Glomerular visceral epithelial cell (primary cell): ENCODE data around the gene RGS1.

Experiments used
- DNase-seq: peaks from one replicate; pipeline ENCODE4 v3.0.0-alpha.2; 2016; ENCODE audit errors: extremely low spot score

Gene RGS1

DNA sequence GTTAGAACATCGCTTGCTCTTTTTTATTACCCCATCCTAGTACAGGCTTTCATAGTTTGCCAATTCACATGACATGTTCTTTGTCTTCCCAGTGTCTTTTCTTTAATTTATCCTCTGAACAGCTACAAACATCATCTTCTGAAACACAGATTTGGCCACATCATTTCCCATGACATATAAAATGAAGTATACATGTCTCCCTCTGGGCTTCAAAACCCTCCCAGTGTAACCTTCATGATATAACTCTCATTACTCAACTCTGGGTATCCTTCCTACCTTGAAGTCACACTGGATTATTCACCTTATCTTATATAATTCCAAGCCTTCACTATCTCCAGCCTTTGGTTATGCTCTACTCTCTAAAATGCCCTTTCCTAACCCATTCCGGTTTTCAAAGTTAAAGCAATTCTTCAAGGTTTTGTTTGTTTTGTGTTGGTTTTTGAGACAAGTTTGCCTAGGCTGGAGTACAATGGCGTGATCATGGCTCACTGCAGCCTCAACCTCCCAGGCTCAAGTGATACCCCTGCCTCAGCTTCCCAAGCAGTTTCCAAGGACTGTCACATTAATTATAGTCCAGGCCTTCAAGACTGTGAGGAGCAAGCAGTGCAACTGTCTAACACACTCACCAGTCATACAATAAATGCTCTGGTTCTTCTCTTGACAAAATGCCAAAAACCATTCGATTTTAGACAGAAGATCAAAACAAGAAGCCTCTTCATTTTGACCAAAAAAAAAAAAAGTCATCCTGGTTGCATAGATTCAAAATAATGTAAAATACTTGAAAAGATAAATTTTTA lies 5.8 kb downstream of the RGS1 start:
- DNase-seq = no peak

DNA sequence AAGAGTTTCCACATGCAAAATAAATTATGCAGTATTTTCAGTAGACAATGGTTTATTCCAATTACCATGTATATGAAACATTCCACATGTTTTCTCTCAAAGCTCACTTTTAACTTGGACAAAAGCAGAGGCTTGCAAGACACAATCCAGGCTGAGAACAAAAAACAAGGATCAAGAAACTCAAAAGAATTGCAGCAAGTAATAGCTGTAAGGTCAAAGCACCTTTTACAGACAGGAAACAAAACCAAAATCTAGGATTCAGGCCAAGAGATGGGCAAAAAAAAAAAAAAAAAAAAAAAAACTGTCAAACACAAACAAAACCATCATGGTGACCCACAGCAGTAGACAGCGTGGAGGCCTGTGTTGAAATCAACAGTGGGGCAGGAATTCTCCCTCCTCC lies 9.3 kb downstream of the RGS1 start:
- no peak for DNase-seq

DNA sequence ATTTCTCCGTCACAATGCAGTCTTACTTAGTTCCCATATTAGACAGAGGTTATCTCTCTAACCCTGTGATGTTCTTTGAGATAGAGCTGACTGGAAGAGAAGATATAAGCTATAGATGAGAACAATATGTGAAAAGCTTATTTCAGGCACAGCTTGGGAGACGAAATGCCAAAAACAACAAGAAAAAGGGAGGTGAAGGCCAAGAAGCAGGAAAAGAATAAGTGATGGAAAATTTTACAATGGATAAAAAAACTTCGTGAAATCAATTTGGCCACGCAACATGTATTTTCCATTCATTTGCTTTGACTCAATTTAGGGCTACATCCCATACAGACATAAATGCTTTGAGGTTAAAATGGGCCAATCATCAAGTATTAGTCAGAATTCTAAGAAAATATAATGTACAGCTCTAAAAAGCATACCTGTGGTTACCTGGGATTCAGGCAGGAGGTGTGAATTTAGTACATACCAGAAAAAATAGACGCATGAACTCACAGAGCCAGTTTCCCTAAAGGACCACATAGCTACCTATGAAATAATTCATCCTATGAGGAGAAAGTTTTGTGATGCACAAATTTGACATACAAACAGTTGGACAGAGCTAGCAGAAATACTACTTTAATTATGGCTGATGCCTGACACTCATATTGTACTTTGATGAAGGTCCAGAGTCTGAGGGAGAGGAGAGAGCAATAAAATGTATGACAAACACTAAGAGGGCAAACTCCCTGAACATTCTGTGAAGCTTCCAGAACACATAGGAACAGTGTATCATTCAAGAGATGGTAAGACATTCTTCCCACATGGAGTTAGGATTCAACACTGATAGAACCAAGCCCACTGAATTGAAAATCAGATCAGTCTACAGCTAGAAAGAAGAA lies 12.1 kb downstream of the RGS1 start:
- no peak for DNase-seq

DNA sequence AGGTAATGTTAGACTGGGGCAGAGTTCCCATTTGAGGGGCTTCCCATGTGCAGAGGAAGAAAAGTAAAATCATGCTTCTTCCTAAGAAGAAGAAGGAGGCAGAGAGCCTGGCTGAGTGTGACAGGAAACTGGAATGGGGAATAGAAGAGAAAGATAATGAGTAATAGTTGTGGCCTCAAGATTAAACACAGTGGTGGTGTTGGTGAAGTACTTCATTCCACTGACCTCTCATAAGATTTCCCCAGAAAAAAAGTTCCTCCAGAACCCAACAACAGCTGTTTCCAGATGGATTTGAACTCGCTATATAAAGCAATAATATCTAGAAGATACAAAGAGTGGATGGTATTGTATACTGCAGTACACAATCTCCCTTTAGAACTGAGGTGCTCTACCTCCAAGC lies 13.0 kb downstream of the RGS1 start:
- peak; percentile 5 for DNase-seq

DNA sequence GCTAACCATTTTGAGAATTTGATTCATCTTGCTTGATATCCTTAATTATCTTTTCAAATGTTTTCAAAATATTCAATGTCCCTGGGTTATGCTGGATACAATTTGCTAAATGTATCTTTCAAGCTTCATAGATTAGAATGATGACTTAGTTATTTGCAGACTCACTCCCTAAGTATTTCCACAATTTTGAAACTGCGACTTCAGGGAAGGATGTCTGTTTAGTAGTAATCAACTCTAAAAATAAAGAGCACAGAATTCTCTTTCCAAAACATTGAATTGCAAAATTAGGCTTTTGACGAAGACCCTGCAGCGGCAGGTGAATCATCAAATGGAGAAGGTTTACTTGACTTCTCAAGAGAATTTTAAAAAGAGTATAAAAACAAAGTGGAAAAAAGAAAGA lies 14.2 kb downstream of the RGS1 start:
- no peak for DNase-seq

DNA sequence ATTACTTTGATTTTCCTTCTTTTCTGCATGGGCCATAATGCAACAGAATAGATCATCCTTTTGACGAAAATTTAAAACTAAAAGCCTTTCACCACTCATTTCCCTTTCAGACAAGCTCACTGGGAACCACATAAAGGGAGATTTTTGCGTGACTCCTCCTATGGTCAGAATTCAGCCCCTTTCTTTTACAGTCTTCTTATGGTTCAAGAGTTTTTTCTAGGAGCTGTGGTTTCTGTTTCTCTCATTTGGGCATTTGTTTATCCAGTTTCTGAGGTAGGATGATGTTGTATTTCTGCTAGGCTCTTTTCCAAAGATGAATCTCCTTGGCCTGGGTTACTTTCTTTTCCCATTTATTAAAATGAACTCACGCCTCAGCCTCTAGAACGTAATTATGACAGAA lies 16.9 kb downstream of the RGS1 start:
- no peak for DNase-seq

DNA sequence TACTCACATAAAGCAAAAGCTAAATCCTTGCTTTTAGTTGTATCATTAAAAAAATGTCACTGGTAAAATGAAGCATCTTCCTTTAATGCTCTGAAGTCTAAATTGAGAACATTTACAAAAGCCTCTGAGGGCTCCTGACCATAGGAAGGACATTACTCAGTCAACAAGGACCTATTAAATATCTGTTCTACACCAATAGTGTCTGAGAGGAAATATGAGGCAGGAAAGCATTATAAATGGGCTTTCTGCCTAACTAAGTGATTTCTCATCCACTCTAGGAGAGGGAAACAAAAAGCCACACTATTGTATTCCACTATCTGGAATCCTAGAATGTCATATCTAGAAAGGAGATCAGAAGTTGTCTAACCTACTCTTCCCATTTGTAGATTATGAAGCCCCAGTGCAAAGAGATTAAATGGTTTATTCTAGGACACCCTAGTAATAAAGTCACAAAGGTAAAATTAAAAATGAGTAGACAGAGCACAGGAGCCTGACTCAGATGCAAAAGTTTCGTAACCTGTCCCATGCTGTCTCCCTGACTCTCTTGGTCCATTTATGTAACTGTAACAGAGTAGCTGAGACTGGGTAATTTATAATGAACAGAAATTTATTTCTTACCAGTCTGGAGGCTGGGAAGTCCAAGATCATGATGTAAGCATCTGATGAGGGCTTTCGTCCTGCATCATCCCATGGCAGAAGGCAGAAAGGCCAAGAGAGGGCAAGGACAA lies 17.6 kb downstream of the RGS1 start:
- DNase-seq = no peak

DNA sequence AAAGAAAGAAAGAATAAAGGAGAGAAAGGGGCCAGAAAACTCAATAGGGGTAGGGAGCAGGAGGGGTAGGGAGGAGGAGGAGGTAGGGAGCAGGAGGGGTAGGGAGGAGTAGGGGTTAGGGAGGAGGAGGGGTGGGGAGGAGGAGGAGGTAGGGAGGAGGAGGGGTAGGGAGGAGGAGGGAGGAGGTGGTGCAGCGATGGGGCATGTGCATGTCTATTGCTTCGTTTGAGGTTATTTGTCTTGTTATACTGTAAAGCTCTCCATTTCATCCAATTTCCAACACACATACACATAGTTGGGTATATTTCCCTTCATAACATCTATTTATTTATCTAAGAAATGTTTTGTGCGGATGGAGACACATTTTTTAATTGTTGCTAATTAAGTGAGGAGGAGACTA lies 19.7 kb downstream of the RGS1 start:
- DNase-seq = no peak

DNA sequence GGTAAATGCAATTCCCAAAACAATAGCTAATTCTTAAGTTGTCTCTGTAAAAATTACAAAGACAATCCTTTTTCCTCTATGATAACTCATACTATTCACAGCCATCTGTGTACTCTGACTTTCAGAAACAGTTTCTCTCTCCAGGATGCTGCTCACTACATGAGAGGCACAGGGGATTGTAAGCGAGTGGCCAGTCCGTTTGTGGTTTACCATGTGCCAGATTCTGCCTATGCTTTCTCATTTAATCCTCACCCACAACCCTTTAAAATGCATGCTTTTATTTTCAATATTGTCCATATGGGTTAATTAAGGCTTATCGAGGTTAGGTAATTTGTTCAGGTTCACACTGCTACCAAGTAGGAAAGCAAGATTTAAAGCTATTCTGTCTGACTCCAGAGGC lies 23.0 kb downstream of the RGS1 start:
- DNase-seq = no peak

DNA sequence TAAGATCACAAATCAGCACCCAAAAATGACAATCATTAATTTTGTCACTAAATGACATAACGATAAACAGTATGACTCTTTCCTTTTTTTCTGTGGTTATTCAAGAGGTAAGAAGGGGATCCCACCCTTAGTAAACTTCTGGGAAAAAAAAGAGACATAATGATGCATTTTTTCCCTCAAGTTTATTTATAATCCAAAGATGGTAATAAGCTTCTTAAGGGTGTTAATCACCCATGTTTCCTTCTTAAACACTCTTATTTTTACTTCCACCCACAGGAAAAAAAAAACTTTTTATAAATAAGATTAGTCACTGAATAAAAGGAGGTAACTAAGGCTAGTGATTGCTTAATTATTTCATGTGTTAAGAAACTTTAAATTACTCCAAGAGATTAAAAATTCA lies 24.7 kb downstream of the RGS1 start:
- no peak for DNase-seq

DNA sequence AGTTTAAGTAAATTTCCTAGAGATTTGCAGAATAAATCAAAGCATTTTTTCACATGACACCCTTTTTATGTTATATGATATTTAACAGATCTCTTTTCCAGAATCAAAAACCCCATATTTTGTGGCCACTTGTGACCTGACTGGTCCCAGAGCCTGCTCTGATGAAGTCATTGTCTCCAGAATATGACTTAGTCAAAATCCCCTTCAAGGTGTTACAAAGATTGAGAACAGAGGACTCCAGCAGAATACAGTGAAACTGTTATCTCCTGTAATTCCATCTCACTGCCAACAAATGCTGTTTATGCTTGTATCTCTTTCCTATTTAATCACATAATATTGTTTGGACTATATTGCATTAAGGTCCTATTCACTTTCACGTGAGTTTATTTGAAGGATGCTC lies 25.6 kb downstream of the RGS1 start:
- no peak for DNase-seq

DNA sequence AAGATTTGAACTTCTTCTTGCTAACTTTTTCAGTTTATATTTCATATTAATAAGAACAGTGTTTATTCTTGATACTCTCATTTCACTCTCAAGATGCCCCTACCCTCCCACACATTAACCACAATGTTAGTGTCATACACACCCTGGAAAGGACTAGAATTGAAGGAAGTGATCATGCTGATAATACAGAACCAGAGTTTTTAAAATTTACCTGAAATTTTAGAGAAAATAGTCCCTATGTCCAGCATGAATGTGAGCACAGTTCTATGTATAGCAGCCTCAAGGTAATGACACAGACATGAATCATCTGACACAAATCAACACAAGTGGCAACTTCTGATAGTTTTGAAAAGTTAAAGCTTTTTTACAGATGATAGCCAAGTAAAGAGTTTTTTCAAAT lies 26.0 kb downstream of the RGS1 start:
- DNase-seq = no peak

DNA sequence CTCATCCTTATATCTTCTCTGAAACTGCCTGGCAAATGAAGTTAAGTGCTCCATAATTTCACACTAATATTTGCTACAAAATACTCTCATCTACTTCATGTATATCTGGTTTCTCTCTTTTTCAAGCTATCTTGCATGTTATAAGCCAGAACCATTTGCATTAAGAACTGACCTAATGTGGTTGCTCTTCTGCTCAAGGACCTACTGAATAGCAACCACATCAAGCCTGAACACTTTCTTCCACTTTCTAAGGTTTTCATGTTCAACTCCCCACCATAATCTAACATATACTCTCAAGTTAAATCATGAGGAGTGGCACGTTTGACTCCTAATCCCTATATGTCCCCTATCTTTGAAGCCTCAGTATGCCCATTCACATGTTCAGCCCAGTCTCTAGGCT lies 27.2 kb downstream of the RGS1 start:
- DNase-seq = no peak

DNA sequence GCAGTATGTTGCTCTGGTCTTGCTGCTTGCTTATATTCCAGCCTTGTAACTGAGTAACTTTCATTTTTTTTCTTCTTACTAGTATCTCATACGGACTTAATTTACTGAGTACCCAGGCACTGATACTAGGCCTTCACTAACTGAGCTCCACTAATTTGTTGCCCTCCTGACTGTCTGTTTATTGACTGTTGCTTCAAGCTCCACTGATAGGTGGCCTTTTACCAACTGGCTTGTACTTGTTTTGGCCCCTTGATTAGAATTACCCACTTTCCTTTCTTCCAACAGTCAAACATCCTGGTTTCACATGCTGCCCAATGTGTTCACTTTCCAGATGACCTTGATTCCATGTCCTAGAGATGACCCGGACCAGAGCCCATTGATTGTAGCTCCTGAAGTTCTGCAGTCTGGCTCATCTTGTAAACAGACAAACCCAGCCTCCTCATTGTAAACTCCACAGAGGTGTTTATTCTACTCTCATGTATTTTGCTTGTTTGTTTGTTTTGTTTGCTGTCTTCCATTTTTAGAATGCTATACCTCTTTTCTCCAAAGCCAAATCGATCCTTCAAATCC lies 27.7 kb downstream of the RGS1 start:
- no peak for DNase-seq

DNA sequence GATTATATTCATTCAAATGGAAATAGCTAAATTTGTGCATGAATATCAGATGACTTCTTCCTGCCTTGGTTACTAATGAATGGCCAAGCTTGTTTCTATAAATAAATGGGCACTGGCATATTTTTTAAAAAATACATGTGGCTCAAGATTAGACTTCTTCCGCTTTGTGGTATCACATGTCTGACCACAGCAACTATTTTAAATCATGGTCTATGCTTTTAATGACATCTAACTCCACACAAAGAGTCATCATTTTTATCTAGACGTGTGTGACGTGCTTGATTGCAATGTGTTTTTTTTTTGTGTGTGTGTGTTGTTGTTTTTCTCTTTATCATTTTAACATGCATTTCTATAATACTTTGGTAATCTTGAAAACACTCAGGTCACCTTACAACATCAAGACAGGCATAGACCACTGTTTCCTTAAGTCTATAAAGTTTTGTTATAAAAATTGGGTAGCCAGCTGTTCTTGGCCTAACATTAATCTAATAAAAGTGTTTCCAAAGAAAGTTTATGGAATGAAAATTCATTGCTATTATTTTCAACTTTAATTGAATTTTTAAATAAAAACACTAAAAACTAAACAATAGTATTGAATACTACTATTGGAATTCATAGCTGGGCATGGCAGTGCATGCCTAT lies 29.5 kb downstream of the RGS1 start:
- DNase-seq = no peak

DNA sequence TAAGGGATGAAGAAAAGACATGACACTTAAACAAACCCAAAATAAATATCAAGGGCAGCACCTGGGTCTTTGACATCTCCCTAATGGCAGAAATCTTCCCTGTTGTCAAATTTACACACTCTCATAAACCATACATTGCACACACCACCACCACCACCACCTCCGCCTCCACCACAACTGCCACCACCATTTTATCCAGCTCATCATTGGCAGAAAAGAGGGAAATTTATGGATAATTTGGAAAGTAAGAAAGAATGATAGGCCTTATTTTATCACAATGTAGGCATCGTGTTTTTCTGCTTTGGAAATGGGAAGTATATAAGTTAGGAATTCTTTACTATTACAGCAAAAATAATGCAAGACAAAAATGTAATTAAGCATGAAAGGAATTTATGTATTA lies 33.1 kb downstream of the RGS1 start:
- DNase-seq = no peak

DNA sequence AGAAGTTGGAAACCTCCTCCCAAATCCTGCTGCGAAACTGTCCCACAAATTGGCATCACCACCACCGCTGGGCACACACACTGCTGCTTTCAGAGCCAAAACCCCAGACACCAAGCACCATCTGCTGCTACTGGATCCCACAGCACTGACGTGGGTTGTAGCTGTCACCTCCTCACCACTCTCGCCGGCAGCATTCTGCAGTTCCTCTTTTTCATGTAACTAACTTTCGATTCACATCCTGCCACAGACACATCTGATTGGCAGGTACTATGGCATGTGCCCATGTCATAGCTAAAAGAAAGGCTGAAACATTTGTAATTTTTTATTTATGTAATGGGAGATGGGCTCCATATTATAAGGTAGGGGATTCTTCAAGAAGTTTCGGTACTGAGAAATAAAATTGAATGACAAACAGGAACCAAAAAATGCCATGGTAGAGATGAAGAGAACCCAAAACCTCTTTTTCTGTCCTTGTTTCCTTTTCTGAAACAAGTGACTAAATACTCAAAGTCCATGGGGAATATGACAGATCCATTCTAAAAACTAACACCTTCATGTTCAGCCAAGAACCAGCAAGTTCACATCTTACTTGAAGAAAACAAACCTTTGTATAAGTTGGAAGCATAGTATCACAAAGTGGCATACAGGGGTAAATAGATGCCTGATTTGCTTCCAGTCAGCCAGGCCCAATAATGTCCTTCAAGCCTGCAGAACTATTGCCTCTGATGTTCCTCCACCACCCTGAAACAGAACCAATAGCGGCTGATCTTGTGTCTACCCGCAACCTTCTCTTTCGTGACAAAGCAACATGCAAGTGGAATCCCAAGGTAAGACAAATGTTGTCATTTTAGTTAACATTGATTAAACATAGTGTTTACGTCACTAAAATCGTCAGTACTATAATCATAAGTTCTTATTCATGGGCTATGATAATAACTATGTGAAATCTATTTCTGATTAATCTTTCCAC lies 33.8 kb downstream of the RGS1 start:
- DNase-seq = no peak

DNA sequence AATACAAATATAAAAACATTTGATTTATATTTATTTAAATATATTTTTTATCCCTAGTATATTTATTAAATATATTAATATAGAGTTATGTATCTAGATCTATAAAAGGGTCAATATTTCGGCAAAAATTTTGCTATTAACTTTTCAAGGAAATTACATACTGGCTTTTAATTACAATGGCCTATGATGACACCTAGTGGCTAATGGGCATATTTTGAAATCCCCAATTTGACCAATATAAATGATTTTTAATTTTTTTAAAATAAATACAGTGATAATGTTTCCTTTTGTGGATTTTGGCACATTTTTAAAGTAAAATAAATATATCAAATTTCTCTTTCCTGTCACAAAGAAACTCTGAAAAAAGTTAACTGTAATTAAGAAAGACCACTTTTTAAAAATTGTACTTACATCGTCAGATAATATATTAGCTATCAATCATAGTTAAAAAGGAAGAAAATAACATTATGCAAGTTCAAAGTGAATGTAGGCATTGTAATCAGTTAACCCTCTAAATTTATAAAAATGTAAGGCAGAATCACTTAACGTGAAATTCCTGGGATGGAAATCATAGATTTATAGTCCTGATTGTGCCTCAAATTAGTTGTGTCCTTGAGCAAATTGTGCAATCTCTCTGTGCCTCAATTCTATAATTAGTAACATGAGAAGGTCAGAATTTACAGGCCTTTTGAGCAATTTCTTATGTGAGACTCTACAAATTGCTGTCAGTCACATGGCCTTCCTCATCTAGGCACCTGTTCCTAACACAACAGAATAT lies 34.7 kb downstream of the RGS1 start:
- peak; percentile 15 for DNase-seq

DNA sequence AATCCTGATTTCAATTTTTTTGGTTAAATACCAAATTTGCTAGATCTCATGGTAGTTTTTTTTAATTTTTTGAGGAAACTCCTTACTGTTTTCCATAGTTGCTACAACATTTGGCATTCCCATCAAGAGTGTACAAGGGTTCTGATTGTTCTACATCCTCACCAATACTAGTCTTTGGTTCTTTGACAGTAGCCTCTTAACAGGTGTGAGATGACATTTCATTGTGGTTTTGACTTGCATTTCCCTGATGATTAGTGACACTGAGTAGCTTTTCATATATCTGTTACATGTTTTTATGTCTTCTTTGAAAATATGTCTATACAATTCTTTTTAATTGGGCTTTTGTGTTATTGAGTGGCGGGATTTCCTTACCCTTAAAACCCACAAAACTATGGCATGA lies 39.5 kb downstream of the RGS1 start:
- no peak for DNase-seq
